Fibroblast of the aortic adventitia (primary cell): ENCODE measurements around the gene DYNLL2. TPM values are rescaled to one million over a fixed set of nuclear protein-coding genes. Genes with fewer than 3 reads are reported as not detected.
"Not testable (repeated sequence)": the region's sequence is repeated elsewhere in the genome, so short reads cannot be mapped to it uniquely, and the experiment has no call there.

Experiments used
- DNase-seq: peaks from one replicate; pipeline ENCODE4 v3.0.0-alpha.2; 2010; ENCODE audit warnings: low read depth
- H3K4me3 ChIP-seq: 2 replicates; pipeline ENCODE4 v1.5.1; 2011; ENCODE audit warnings: low read depth, mild to moderate bottlenecking, control low read depth, low read length, moderate library complexity
- CTCF ChIP-seq: IDR thresholded peaks from 2 replicates; pipeline ENCODE4 v1.5.1; 2011; ENCODE audit warnings: mild to moderate bottlenecking, low read length, control low read depth, inconsistent platforms; ENCODE audit not compliant: insufficient read depth
- total RNA-seq: library from RNA; depleted of rRNA; stranded (reverse); fragments of >200 nt; gene quantifications from 2 replicates; pipeline ENCODE4 v1.2.3, GENCODE V29; 2012; ENCODE audit warnings: low replicate concordance

DYNLL2 gene
- 15.0 and 17.4 TPM in 2 replicates for total RNA-seq

- TF ChIP-seq CTCF, result no peak
- peak; percentile 85 for DNase-seq
These were observed at the start of gene DYNLL2 for GRCh38 chr17:58082870-58083490. DYNLL2 (plus strand) TSS chr17:58083419; CDS start chr17:58087091, 3,672 bp downstream.

GRCh38 chr17:58039975-58040374, 43.2 kb upstream of the DYNLL2 start:
- TF ChIP-seq CTCF, result no peak
- H3K4me3 ChIP-seq, result no peak overlapping the region
- no peak for DNase-seq

More at GRCh38 chr17:58082870-58083490, at the start of gene DYNLL2:
- H3K4me3 ChIP-seq, result peak within 1 kb of the TSS; percentile 89

GRCh38 chr17:58040386-58040785, 42.8 kb upstream of the DYNLL2 start:
- TF ChIP-seq CTCF, result no peak
- H3K4me3 ChIP-seq, result no peak overlapping the region
- DNase-seq, result no peak

- no peak for TF ChIP-seq CTCF
- no peak overlapping the region for H3K4me3 ChIP-seq
- no peak for DNase-seq
These were observed 42.1 kb upstream of the DYNLL2 start for GRCh38 chr17:58041161-58041560.

GRCh38 chr17:58043221-58044181, 39.7 kb upstream of the DYNLL2 start:
- no peak overlapping the region for H3K4me3 ChIP-seq
- no peak for DNase-seq
- no peak for TF ChIP-seq CTCF

- not testable (repeated sequence) for DNase-seq, H3K4me3 ChIP-seq
These were observed 39.0 kb upstream of the DYNLL2 start for GRCh38 chr17:58044256-58044655.
